DND-41 (cell line): Measurements from ENCODE around the gene TMEM184C.

Experiments
- ATAC-seq: fragments of 200-7000 bp; cut with Tn5 transposase; 3 replicates; pipeline ENCODE4 v1.9.1; 2021; ENCODE audit warnings: low read depth; ENCODE audit not compliant: insufficient read depth
- DNase-seq: peaks from one replicate; pipeline ENCODE4 v3.0.0-alpha.2; 2020
- H2AFZ ChIP-seq: 2 replicates; pipeline ENCODE4 v1.6.0; 2012; ENCODE audit warnings: low read depth, low read length
- H3K27ac ChIP-seq: 2 replicates; pipeline ENCODE4 v1.5.1; 2012; ENCODE audit warnings: low read length, inconsistent platforms
- H3K27me3 ChIP-seq: fragments of 200-600 bp; sonication (generic); 2 replicates; pipeline ENCODE4 v1.6.0; 2012; ENCODE audit warnings: low read length, mild to moderate bottlenecking, inconsistent platforms; ENCODE audit not compliant: insufficient read depth, poor library complexity
- H3K36me3 ChIP-seq: 2 replicates; pipeline ENCODE4 v1.5.1; 2012; ENCODE audit warnings: low read length, inconsistent platforms; ENCODE audit not compliant: insufficient read depth
- H3K4me1 ChIP-seq: 2 replicates; pipeline ENCODE4 v1.5.1; 2012; ENCODE audit warnings: mild to moderate bottlenecking, low read length; ENCODE audit not compliant: insufficient read depth
- H3K4me2 ChIP-seq: 2 replicates; pipeline ENCODE4 v1.6.0; 2012; ENCODE audit warnings: mild to moderate bottlenecking, moderate library complexity, low read length, inconsistent platforms; ENCODE audit not compliant: insufficient read depth
- H3K4me3 ChIP-seq, 2 experiments: fragments of 200-600 bp in 1 of 2; shearing (Covaris generic) in 1 of 2; 2 replicates each; pipeline ENCODE4 v1.5.1; 2012 to 2016; ENCODE audit warnings: inconsistent platforms in 2 of 2, low read length in 2 of 2, mild to moderate bottlenecking in 2 of 2, low read depth in 1 of 2, moderate library complexity in 1 of 2
- H3K79me2 ChIP-seq: 2 replicates; pipeline ENCODE4 v1.6.0; 2012; ENCODE audit warnings: low read length, inconsistent platforms; ENCODE audit not compliant: insufficient read depth
- H3K9ac ChIP-seq: 2 replicates; pipeline ENCODE4 v1.6.0; 2012; ENCODE audit warnings: low read depth, mild to moderate bottlenecking, inconsistent platforms, low read length, moderate library complexity
- H3K9me3 ChIP-seq: 2 replicates; pipeline ENCODE4 v1.5.1; 2012; ENCODE audit warnings: low read length, moderate library complexity, mild to moderate bottlenecking, inconsistent platforms; ENCODE audit not compliant: insufficient read depth, severe bottlenecking
- H4K20me1 ChIP-seq: 2 replicates; pipeline ENCODE4 v1.6.0; 2012; ENCODE audit warnings: low read length; ENCODE audit not compliant: insufficient read depth
- EZH2 ChIP-seq: IDR thresholded peaks from 3 replicates; pipeline ENCODE4 v1.6.1; 2012; ENCODE audit warnings: borderline replicate concordance, low read depth, mild to moderate bottlenecking, moderate library complexity, low read length, inconsistent platforms; ENCODE audit not compliant: severe bottlenecking
- TF ChIP-seq, protein P1 (sequence below): IDR thresholded peaks from 2 replicates; pipeline ENCODE4 v1.5.1; 2012; ENCODE audit warnings: borderline replicate concordance, low read length, moderate library complexity, mild to moderate bottlenecking; ENCODE audit not compliant: poor library complexity, severe bottlenecking; ENCODE audit errors: extremely low read depth

Gene TMEM184C

DNA sequence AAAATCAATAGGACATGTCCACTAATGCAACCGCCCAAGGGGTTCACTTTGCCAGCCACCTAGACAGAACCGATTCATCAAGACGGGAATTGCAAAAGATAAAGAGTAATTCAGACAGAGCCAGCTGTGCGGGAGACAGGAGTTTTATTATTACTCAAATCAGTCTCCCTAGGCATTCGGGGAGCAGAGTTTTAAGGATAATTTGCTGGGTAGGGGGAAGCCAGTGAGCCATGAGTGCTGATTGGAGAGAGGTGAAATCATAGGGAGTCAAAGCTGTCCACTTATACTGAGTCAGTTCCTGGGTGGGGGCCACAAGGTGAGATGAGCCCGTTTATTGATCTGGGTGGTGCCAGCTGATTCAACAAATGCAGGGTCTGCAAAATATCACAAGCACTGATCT, 8.5 kb downstream of the TMEM184C start:
- Histone ChIP-seq H3K4me2 (no peak overlapping the region), H3K4me1 (peaks cover 5% of the 10 kb centered on the region), H3K4me3 (no peak overlapping the region), H3K9me3 (no peaks in the 10 kb centered on the region), H3K79me2 (peaks cover 19% of the 10 kb centered on the region), H3K27ac (no peak overlapping the region), H3K9ac (no peak overlapping the region), H3K27me3 (no peaks in the 10 kb centered on the region), H4K20me1 (peaks cover 3% of the 10 kb centered on the region; the same call in 1 of the 2 replicates), H3K36me3 (peaks cover 74% of the 10 kb centered on the region), H2AFZ (no peak overlapping the region)
- no peak for TF ChIP-seq EZH2
- TF ChIP-seq, protein P1, sequence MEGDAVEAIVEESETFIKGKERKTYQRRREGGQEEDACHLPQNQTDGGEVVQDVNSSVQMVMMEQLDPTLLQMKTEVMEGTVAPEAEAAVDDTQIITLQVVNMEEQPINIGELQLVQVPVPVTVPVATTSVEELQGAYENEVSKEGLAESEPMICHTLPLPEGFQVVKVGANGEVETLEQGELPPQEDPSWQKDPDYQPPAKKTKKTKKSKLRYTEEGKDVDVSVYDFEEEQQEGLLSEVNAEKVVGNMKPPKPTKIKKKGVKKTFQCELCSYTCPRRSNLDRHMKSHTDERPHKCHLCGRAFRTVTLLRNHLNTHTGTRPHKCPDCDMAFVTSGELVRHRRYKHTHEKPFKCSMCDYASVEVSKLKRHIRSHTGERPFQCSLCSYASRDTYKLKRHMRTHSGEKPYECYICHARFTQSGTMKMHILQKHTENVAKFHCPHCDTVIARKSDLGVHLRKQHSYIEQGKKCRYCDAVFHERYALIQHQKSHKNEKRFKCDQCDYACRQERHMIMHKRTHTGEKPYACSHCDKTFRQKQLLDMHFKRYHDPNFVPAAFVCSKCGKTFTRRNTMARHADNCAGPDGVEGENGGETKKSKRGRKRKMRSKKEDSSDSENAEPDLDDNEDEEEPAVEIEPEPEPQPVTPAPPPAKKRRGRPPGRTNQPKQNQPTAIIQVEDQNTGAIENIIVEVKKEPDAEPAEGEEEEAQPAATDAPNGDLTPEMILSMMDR, result no peak
- DNase-seq, result no peak
- no peak for ATAC-seq

GRCh38 chr4:147626903-147627302, 9.7 kb downstream of the TMEM184C start:
- Histone ChIP-seq H3K27ac (no peak overlapping the region), H3K79me2 (peaks cover 11% of the 10 kb centered on the region), H3K36me3 (peaks cover 81% of the 10 kb centered on the region), H4K20me1 (peaks cover 3% of the 10 kb centered on the region; the same call in 1 of the 2 replicates), H3K9ac (no peak overlapping the region), H2AFZ (no peak overlapping the region), H3K4me1 (no peaks in the 10 kb centered on the region), H3K4me2 (no peak overlapping the region), H3K27me3 (no peaks in the 10 kb centered on the region), H3K4me3 (no peak overlapping the region), H3K9me3 (no peaks in the 10 kb centered on the region)
- DNase-seq (no peak), ATAC-seq (no peak)
- TF ChIP-seq, protein P1, result no peak
- no peak for TF ChIP-seq EZH2

DNA sequence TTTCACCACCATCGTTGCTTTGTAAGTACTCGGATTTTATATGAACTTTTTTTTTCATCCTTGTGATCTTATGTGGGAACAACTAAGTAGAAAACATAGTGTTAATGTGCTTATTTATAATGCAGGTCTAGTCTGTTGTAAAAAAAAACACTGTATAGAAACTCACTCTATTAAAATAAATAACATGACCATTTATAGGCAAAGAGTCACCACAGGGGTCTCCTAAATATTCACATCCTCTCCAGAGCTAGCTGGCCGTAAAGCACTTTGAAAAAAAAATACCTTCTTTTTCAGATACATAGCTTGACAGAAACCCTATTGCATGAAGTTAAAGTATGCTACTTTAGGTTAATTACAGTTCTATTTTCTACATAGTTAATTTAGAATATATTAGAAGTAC, 11.2 kb downstream of the TMEM184C start:
- Histone ChIP-seq H3K27ac (no peak overlapping the region), H3K4me3 (no peak overlapping the region), H3K27me3 (no peaks in the 10 kb centered on the region), H3K4me1 (no peaks in the 10 kb centered on the region), H3K79me2 (no peaks in the 10 kb centered on the region), H3K4me2 (no peak overlapping the region), H2AFZ (no peak overlapping the region), H4K20me1 (no peaks in the 10 kb centered on the region), H3K36me3 (peaks cover 86% of the 10 kb centered on the region), H3K9ac (no peak overlapping the region), H3K9me3 (no peaks in the 10 kb centered on the region)
- DNase-seq (no peak), ATAC-seq (no peak)
- TF ChIP-seq, protein P1, result no peak
- no peak for TF ChIP-seq EZH2
